ENCODE data around the gene JAK1.

Gene JAK1

DNA sequence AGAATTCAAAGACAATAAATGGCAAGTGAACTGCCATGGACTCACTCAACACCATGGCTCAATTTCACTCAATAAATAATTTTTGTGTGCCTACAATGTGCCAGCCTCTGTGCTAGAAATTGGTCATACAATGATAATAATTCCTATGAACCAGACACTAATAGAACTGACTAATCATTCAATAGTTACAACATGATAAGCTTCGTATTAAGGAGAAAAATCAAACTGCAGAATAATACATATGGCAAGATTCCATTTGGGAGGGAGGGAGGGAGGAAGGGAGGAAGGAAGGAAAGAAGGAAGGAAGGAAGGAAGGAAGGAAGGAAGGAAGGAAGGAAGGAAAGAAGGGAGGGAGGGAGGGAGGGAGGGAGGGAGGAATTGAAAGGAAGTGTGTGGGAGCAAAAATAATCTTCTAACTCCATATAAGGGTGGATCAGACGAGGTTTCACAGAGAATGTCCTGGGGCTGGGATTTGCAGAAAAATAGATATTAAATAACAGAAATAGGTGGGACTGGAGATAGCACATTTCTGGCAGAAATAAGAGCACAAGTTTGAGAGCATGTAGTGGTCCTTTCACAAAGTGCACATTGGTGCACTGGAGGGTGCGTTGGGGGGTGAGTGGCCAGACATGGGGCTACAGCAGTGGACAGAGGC lies 52.9 kb downstream of the JAK1 start:
- peaks cover 20% of the 10 kb centered on the region for H3K4me1 ChIP-seq (ENCODE audit: insufficient read depth, low read length)
- no peaks in the 10 kb centered on the region for H3K9me3 ChIP-seq (ENCODE audit: control insufficient read depth, insufficient read depth, low read length)
- no peaks in the 10 kb centered on the region for H3K36me3 ChIP-seq (ENCODE audit: insufficient read depth, low read length)
- H3K9ac ChIP-seq (ENCODE audit: low read depth, low read length) = no peak overlapping the region

DNA sequence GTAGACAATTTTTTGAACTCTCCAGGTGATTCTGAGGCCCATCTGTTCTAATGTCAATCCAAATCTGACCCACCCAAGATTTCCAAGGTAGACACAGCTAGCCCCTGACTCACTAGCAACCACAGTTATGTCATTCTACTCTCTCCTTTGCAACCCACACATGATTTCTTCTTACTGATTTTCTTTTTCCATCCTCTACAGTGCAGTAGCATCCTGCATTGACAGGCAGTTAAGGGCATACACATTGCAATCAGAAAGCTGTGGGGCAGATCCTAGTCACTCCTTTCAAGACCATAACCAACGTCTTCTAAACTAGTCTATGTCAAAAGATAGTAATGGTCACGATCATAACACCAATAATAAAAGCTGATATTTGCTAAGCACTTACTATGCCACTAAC lies 54.2 kb downstream of the JAK1 start:
- Histone ChIP-seq H3K36me3 (ENCODE audit: insufficient read depth, low read length) (no peaks in the 10 kb centered on the region), H3K4me1 (ENCODE audit: insufficient read depth, low read length) (peaks cover 17% of the 10 kb centered on the region), H3K9me3 (ENCODE audit: control insufficient read depth, insufficient read depth, low read length) (no peaks in the 10 kb centered on the region), H3K9ac (ENCODE audit: low read depth, low read length) (no peak overlapping the region)

DNA sequence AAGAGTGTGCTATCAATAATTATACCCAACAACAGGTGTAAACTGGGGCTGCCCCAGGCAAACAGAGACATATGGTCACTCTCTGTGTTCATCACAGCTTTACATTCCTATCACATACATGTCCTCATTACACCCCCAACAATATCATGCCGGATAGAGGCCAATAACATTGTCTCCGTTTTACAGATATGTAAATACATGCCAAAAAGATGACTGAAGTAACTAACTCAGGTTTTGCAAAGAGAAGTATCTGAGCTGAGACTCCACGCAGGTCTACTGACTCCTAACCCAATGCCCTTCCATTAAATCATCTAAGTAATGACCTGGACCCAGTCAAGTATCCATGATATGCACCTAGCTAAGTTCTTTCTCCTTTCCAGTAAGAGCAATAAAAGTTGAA lies 55.0 kb downstream of the JAK1 start:
- H3K9me3 ChIP-seq (ENCODE audit: control insufficient read depth, insufficient read depth, low read length) = no peaks in the 10 kb centered on the region
- no peak overlapping the region for H3K9ac ChIP-seq (ENCODE audit: low read depth, low read length)
- no peaks in the 10 kb centered on the region for H3K36me3 ChIP-seq (ENCODE audit: insufficient read depth, low read length)
- H3K4me1 ChIP-seq (ENCODE audit: insufficient read depth, low read length) = peaks cover 21% of the 10 kb centered on the region

DNA sequence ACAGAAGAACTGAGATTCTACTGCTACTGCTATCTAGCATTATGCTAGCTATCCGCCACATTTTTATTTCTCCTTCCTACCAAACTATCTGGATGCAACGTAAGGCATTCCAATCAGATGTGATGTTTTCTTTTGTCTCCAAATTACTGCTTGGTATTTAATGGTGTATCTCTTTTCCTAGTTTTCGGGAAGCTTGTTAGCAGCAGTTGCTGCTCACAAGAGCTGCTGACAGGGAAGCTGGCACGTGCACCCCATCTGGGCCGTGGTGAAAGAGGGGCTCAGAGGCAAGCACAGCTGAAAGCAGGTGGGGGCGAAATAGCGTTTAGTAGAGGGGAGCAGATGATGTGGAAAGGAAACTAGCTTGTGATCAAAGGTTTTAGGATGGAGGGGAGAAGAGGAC lies 57.3 kb downstream of the JAK1 start:
- Histone ChIP-seq H3K9me3 (ENCODE audit: control insufficient read depth, insufficient read depth, low read length) (no peaks in the 10 kb centered on the region), H3K9ac (ENCODE audit: low read depth, low read length) (no peak overlapping the region), H3K36me3 (ENCODE audit: insufficient read depth, low read length) (no peaks in the 10 kb centered on the region), H3K4me1 (ENCODE audit: insufficient read depth, low read length) (peaks cover 15% of the 10 kb centered on the region)

DNA sequence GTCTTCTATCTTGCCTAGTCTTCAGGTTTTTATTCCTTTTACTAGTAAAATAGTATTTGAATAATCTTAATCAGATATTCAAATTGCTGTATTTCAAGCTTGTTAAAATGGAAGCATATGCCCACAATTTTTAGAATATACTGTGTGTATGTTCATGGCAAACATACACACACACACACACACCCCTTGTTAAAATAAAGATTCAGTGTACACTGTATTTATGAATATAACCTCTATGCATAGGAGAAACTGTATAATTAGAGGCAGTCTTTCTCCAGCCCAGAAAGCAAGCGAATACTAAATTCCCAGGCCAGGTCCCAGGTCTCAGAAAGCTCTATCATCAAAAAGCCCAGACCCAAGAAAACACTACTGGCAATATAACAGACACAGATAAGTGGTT lies 57.8 kb downstream of the JAK1 start:
- Histone ChIP-seq H3K4me1 (ENCODE audit: insufficient read depth, low read length) (peaks cover 15% of the 10 kb centered on the region), H3K9ac (ENCODE audit: low read depth, low read length) (no peak overlapping the region)

DNA sequence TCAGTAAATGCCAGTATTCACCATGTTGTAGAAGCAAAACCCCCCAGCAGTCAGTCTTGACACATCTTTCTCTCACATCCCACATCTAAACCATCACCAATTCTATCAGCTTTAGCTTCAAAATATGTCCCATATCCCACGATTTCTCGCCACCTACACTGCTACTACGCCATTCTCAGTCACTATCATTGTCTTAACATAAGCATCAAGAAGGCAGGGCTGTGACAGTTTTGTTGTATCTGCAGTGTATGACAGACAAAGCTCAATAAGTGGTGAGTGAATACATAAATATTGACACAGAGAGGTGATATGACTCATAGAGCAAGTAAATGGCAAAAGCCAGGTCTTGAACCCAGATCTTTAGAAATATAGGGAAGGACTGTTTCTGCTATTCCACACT lies 59.9 kb downstream of the JAK1 start:
- H3K9me3 ChIP-seq (ENCODE audit: control insufficient read depth, insufficient read depth, low read length) = no peaks in the 10 kb centered on the region
- no peaks in the 10 kb centered on the region for H3K36me3 ChIP-seq (ENCODE audit: insufficient read depth, low read length)
- H3K9ac ChIP-seq (ENCODE audit: low read depth, low read length) = no peak overlapping the region
- H3K4me1 ChIP-seq (ENCODE audit: insufficient read depth, low read length) = peaks cover 15% of the 10 kb centered on the region

More for the DNA sequence above, 57.8 kb downstream of the JAK1 start:
- Histone ChIP-seq H3K36me3 (ENCODE audit: insufficient read depth, low read length) (no peaks in the 10 kb centered on the region), H3K9me3 (ENCODE audit: control insufficient read depth, insufficient read depth, low read length) (no peaks in the 10 kb centered on the region)

DNA sequence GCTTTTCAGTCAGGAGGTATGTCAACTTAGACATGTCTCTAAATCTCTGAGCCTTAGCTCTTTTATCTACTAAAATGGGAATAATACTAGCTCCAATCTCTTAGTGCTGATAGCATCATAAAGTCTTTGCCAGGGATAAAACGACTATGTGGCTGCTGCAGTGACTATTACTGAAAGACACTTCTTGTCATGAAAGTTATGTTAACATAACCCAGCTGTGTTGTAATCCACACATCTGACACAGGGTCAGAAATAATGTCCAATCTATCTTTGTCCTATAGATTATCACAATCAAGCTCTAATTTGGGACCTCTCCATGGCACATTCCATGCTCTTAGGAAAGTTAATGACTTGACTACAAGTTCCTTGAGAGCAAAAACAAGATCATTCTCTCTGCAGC lies 62.8 kb downstream of the JAK1 start:
- H3K4me1 ChIP-seq (ENCODE audit: insufficient read depth, low read length) = peaks cover 30% of the 10 kb centered on the region
- no peak overlapping the region for H3K9ac ChIP-seq (ENCODE audit: low read depth, low read length)
- H3K36me3 ChIP-seq (ENCODE audit: insufficient read depth, low read length) = no peaks in the 10 kb centered on the region
- H3K9me3 ChIP-seq (ENCODE audit: control insufficient read depth, insufficient read depth, low read length) = no peaks in the 10 kb centered on the region

DNA sequence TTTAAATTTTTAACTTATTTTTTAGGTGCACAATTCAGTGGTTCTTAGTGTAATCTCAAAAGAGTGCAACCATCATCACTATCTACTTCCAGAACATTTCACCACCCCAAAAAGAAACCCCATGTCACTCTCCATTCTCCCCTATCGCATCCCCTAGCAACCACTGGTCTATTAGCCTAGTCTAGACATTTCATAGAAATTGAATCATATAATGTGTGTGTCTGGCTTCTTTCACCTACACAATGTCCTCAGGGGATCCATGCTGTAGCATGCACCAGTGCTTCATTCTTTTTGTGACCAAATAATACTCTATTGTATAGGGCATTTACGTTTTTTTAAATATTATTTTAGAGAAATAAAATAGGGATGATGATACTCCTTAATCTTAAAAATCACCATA lies 64.7 kb downstream of the JAK1 start:
- H3K9me3 ChIP-seq (ENCODE audit: control insufficient read depth, insufficient read depth, low read length) = no peaks in the 10 kb centered on the region
- peaks cover 27% of the 10 kb centered on the region for H3K4me1 ChIP-seq (ENCODE audit: insufficient read depth, low read length)
- no peaks in the 10 kb centered on the region for H3K36me3 ChIP-seq (ENCODE audit: insufficient read depth, low read length)
- H3K9ac ChIP-seq (ENCODE audit: low read depth, low read length) = no peak overlapping the region

DNA sequence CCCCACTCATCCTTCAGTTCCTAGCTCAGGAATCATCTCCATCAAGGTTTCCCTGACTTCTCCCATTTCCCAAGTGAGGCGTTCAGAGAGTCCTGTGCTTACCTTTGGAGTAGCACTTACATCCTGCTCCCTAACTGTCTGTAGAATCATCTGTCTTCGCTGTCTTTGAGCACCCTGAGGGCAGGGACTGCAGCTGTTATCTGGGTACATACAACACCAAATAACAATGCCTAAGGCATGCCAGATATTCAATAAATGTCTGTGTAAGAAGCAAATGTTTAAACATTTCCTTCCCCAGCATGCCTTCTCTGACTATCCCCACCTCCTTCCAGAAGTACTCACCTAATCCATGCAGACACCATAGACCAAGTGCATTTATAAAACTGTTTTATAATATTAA lies 65.4 kb downstream of the JAK1 start:
- peaks cover 30% of the 10 kb centered on the region for H3K4me1 ChIP-seq (ENCODE audit: insufficient read depth, low read length)
- no peak overlapping the region for H3K9ac ChIP-seq (ENCODE audit: low read depth, low read length)
- H3K36me3 ChIP-seq (ENCODE audit: insufficient read depth, low read length) = no peaks in the 10 kb centered on the region
- no peaks in the 10 kb centered on the region for H3K9me3 ChIP-seq (ENCODE audit: control insufficient read depth, insufficient read depth, low read length)

DNA sequence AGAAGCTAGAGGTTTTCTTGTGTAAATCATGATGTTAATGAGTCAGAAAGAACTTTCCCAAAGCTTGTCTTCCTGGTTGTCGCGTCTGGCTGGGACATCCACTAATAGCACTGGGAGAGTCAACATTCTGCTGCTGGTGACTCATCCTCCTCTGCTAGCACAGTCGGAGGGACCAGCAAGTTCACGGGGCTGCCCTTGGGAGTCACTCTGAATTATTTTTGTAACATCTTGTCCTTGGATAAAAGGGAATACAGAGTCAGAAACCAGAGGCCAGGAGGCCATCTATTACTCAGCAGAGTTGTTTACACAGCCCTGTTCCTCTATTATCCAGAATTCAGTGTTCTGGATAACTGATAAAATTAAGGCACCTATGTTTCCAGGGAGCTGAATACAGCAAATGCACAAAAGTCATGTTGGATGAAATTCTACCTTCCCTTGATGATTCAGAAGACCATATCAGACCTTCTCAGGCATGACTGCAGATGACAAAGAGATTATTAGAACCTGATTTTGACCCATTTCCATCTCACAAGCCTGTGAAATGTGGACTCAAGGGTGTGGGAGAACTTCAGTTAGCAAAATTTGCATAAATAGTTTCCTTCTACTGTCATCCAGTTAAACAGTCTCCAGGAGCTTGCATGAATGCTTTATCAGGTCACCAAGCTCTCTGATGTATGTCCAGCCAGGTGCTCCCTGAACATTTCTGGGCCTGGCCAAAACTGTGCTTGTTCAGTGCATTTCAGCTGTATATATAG lies 68.1 kb downstream of the JAK1 start:
- Histone ChIP-seq H3K36me3 (ENCODE audit: insufficient read depth, low read length) (no peaks in the 10 kb centered on the region), H3K9ac (ENCODE audit: low read depth, low read length) (no peak overlapping the region; the same call in 1 of the 2 replicates), H3K9me3 (ENCODE audit: control insufficient read depth, insufficient read depth, low read length) (no peaks in the 10 kb centered on the region), H3K4me1 (ENCODE audit: insufficient read depth, low read length) (peaks cover 45% of the 10 kb centered on the region)

DNA sequence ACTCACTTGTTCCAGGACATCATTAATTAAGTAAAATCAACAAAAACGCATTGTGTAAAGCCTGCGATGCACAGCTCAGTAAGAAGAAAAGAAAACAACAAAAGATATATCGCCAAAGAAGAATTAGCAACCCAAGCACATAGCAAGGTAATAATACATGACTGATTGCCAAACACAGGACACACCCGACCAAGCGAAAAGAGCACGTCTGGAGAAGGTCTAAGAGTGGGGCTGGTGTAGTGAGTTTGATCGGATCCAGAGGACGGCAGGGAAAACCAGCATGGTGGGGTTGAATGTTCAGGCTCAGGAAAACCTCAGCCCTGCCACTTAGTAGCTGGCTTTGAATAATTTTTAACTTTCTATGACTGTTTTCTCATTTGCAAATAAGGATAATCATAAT lies 69.8 kb downstream of the JAK1 start:
- H3K9ac ChIP-seq (ENCODE audit: low read depth, low read length) = no peak overlapping the region
- H3K4me1 ChIP-seq (ENCODE audit: insufficient read depth, low read length) = peaks cover 54% of the 10 kb centered on the region
- H3K9me3 ChIP-seq (ENCODE audit: control insufficient read depth, insufficient read depth, low read length) = no peaks in the 10 kb centered on the region
- H3K36me3 ChIP-seq (ENCODE audit: insufficient read depth, low read length) = no peaks in the 10 kb centered on the region

DNA sequence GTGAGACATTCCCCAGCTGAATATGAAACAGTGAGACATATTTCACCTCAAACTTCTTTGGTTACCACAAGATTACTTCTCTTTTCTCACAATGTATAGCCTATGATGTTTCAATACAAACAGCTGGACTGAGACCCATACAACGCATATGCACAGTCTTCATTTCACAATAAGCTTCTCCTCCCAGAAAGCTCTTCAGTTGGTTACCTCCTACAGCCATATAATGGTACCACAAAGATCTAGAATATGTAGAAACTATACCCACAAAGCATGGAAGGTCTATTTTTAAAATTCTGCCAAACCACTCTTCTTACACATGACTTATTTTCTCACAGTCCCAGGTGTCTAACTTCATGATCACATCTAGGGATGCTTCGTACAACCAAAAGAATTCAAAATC lies 70.8 kb downstream of the JAK1 start:
- Histone ChIP-seq H3K9me3 (ENCODE audit: control insufficient read depth, insufficient read depth, low read length) (no peaks in the 10 kb centered on the region), H3K9ac (ENCODE audit: low read depth, low read length) (no peak overlapping the region), H3K36me3 (ENCODE audit: insufficient read depth, low read length) (no peaks in the 10 kb centered on the region), H3K4me1 (ENCODE audit: insufficient read depth, low read length) (peaks cover 57% of the 10 kb centered on the region)

DNA sequence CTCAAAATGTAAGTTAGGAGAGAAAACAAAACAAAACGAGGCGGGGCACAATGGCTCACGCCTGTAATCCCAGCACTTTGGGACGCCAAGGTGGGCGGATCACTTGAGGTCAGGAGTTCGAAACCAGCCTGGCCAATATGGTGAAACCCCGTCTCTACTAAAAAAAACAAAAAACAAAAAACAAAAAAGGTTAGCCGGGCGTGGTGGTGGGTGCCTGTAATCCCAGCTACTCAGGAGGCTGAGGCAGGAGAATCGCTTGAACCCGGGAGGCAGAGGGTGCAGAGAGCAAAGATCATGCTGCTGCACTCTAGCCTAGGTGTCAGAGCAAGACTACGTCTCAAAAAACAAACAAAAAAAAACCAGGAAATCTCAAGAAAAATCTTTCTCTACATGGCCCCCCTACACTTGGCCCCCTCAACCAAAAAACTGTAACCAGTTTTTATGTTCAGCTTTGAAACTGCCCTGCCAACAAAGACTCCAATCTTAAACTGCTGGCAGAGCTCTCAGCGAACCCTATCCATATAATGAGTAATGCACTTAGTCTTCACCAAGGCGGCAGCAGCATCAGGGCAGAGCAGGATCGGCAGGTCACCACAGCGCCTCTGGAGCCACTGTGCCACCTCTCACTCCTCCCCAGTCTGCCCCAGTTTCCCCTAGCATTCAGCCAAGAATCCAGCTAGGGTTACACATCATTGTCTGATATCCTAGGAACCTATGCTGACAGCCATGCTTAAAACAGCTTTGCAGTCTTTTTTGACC lies 71.7 kb downstream of the JAK1 start:
- H3K4me1 ChIP-seq (ENCODE audit: insufficient read depth, low read length) = peaks cover 55% of the 10 kb centered on the region

DNA sequence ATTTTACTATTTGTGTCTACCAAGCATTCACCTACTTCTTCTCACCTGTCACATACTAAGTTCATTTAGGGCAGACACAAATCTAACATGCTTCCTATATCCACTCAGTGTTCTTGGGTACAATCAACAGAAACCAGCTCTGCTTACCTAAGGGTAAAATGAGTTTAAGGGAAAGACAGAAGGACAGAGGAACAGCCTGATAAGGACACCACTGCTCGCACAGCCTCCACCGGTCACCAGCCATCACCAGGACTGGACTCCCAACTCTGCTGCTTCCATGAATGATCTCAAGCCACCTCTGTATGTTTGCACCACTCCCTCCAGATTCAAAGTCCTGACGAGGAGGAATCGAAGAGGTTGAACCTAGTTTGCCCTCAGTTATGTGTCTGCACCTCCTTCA lies 72.4 kb downstream of the JAK1 start:
- Histone ChIP-seq H3K36me3 (ENCODE audit: insufficient read depth, low read length) (no peaks in the 10 kb centered on the region), H3K4me1 (ENCODE audit: insufficient read depth, low read length) (peaks cover 55% of the 10 kb centered on the region), H3K9me3 (ENCODE audit: control insufficient read depth, insufficient read depth, low read length) (no peaks in the 10 kb centered on the region), H3K9ac (ENCODE audit: low read depth, low read length) (no peak overlapping the region)

More for the DNA sequence above, 71.7 kb downstream of the JAK1 start:
- Histone ChIP-seq H3K9me3 (ENCODE audit: control insufficient read depth, insufficient read depth, low read length) (no peaks in the 10 kb centered on the region), H3K36me3 (ENCODE audit: insufficient read depth, low read length) (no peaks in the 10 kb centered on the region), H3K9ac (ENCODE audit: low read depth, low read length) (no peak overlapping the region)
